ENCODE measurements around the gene C16orf78.

DNA sequence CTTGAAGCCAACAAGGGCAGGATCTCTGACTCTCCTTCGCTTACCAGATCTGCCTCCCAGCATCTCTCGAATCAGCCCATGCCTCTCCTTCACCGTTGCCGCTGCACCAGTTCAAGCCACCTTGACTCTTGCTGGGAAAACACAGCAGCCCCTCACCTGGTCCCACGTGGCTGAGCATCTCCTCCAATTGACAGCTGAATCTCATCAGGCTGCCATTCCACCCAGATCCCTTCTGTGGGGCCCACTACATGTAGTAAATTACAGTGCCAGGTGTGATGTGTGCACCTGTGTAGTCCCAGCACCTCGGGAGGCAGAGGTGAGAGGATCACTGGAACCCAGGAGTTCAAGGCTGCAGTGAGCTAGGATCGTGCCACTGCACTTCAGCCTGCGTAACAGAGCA is 37.8 kb upstream of the C16orf78 start:
- TF ChIP-seq, protein P1, sequence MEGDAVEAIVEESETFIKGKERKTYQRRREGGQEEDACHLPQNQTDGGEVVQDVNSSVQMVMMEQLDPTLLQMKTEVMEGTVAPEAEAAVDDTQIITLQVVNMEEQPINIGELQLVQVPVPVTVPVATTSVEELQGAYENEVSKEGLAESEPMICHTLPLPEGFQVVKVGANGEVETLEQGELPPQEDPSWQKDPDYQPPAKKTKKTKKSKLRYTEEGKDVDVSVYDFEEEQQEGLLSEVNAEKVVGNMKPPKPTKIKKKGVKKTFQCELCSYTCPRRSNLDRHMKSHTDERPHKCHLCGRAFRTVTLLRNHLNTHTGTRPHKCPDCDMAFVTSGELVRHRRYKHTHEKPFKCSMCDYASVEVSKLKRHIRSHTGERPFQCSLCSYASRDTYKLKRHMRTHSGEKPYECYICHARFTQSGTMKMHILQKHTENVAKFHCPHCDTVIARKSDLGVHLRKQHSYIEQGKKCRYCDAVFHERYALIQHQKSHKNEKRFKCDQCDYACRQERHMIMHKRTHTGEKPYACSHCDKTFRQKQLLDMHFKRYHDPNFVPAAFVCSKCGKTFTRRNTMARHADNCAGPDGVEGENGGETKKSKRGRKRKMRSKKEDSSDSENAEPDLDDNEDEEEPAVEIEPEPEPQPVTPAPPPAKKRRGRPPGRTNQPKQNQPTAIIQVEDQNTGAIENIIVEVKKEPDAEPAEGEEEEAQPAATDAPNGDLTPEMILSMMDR (IDR thresholded peaks at IDR 0.05) = no peak
- TF ChIP-seq POLR2A (IDR thresholded peaks at IDR 0.05) = no peak

Measured in vagina (tissue), 2 donors.